H9 (cell line): ENCODE measurements around the gene MYCBP2. TPM values are rescaled to one million over a fixed set of nuclear protein-coding genes. Genes with fewer than 3 reads are reported as not detected.

Experiments used
- DNase-seq: peaks from one replicate; pipeline ENCODE4 v3.0.0-alpha.2; 2017
- H2AFZ ChIP-seq: one replicate; pipeline ENCODE4 v1.6.1; 2013; ENCODE audit warnings: mild to moderate bottlenecking, low read length, control low read depth, moderate library complexity
- H2AK5ac ChIP-seq: 2 replicates; pipeline ENCODE4 v1.6.1; 2013; ENCODE audit warnings: low read length, control low read depth, mixed read lengths; ENCODE audit not compliant: insufficient read length
- H2BK120ac ChIP-seq: one replicate; pipeline ENCODE4 v1.6.1; 2013; ENCODE audit warnings: low read depth, mild to moderate bottlenecking, low read length, control low read depth, inconsistent platforms; ENCODE audit not compliant: poor library complexity, severe bottlenecking
- H2BK12ac ChIP-seq: 2 replicates; pipeline ENCODE4 v1.6.1; 2013; ENCODE audit warnings: low read length, control low read depth, mixed read lengths, low read depth; ENCODE audit not compliant: insufficient read length
- H2BK15ac ChIP-seq: 2 replicates; pipeline ENCODE4 v1.6.1; 2013; ENCODE audit warnings: low read depth, low read length, control low read depth
- H2BK20ac ChIP-seq: one replicate; pipeline ENCODE4 v1.6.1; 2013; ENCODE audit warnings: low read depth, mild to moderate bottlenecking, low read length, control low read depth, inconsistent platforms; ENCODE audit not compliant: poor library complexity, severe bottlenecking
- H2BK5ac ChIP-seq: 2 replicates; pipeline ENCODE4 v1.6.1; 2013; ENCODE audit warnings: low read length, control low read depth, mixed read lengths; ENCODE audit not compliant: insufficient read length
- H3K14ac ChIP-seq: 2 replicates; pipeline ENCODE4 v1.6.1; 2013; ENCODE audit warnings: low read length, control low read depth; ENCODE audit not compliant: insufficient read depth
- H3K18ac ChIP-seq: 2 replicates; pipeline ENCODE4 v1.6.1; 2013; ENCODE audit warnings: low read depth, mild to moderate bottlenecking, mixed read lengths, low read length, control low read depth; ENCODE audit not compliant: insufficient read length
- H3K23ac ChIP-seq: 2 replicates; pipeline ENCODE4 v1.6.1; 2013; ENCODE audit warnings: low read length, control low read depth, mixed read lengths, low read depth; ENCODE audit not compliant: insufficient read length
- H3K23me2 ChIP-seq: 2 replicates; pipeline ENCODE4 v1.6.1; 2013; ENCODE audit warnings: low read depth, mild to moderate bottlenecking, mixed read lengths, low read length, control low read depth; ENCODE audit not compliant: insufficient read length, poor library complexity, severe bottlenecking
- H3K27ac ChIP-seq: 2 replicates; pipeline ENCODE4 v1.5.1; 2013; ENCODE audit warnings: low read length, control low read depth, mixed read lengths, low read depth; ENCODE audit not compliant: insufficient read length
- H3K27me3 ChIP-seq: 2 replicates; pipeline ENCODE4 v1.6.1; 2013; ENCODE audit warnings: low read length, control low read depth, inconsistent platforms; ENCODE audit not compliant: insufficient read depth
- H3K4ac ChIP-seq: 2 replicates; pipeline ENCODE4 v1.6.1; 2013; ENCODE audit warnings: low read depth, mild to moderate bottlenecking, control low read depth, inconsistent platforms, low read length, moderate library complexity
- H3K4me1 ChIP-seq: 2 replicates; pipeline ENCODE4 v1.6.1; 2013; ENCODE audit warnings: low read length, control low read depth, inconsistent platforms; ENCODE audit not compliant: insufficient read depth
- H3K4me2 ChIP-seq: 2 replicates; pipeline ENCODE4 v1.6.1; 2013; ENCODE audit warnings: low read length, control low read depth, mixed read lengths; ENCODE audit not compliant: insufficient read length, insufficient read depth
- H3K56ac ChIP-seq: 2 replicates; pipeline ENCODE4 v1.6.1; 2013; ENCODE audit warnings: low read depth, mild to moderate bottlenecking, mixed read lengths, low read length, control low read depth; ENCODE audit not compliant: insufficient read length
- H3K79me1 ChIP-seq: 2 replicates; pipeline ENCODE4 v1.6.1; 2013; ENCODE audit warnings: low read depth, mild to moderate bottlenecking, moderate library complexity, low read length, control low read depth, inconsistent platforms; ENCODE audit not compliant: insufficient read depth, poor library complexity, severe bottlenecking
- H3K79me2 ChIP-seq: 2 replicates; pipeline ENCODE4 v1.6.1; 2013; ENCODE audit warnings: low read length, control low read depth, inconsistent platforms; ENCODE audit not compliant: insufficient read depth
- H3K9ac ChIP-seq: 2 replicates; pipeline ENCODE4 v1.6.1; 2013; ENCODE audit warnings: low read length, control low read depth, mixed read lengths; ENCODE audit not compliant: insufficient read length; ENCODE audit errors: extremely low read depth
- H3K9me3 ChIP-seq: one replicate; pipeline ENCODE4 v1.6.1; 2013; ENCODE audit warnings: low read depth, low read length, inconsistent platforms; ENCODE audit not compliant: control insufficient read depth
- H3T11ph ChIP-seq: one replicate; pipeline ENCODE4 v1.6.1; 2013; ENCODE audit warnings: mild to moderate bottlenecking, low read length, control low read depth, inconsistent platforms
- H4K20me1 ChIP-seq: one replicate; pipeline ENCODE4 v1.6.1; 2013; ENCODE audit not compliant: control insufficient read depth, insufficient read length, insufficient read depth
- H4K5ac ChIP-seq: 2 replicates; pipeline ENCODE4 v1.6.1; 2013; ENCODE audit warnings: low read depth, mild to moderate bottlenecking, mixed read lengths, low read length, control low read depth; ENCODE audit not compliant: insufficient read length
- H4K8ac ChIP-seq: replicated peaks from 2 replicates; pipeline ENCODE4 v1.6.1; 2013; ENCODE audit warnings: low read length, control low read depth, mixed read lengths, low read depth; ENCODE audit not compliant: insufficient read length
- H4K91ac ChIP-seq: 2 replicates; pipeline ENCODE4 v1.6.1; 2013; ENCODE audit warnings: low read depth, mild to moderate bottlenecking, moderate library complexity, mixed read lengths, low read length, control low read depth; ENCODE audit not compliant: insufficient read length
- H3K27ac Mint-ChIP-seq, 3 experiments: 2 replicates in 2 of 3; 3 replicates in 1 of 3; pipeline ENCODE4 v1.8.0; 2020 to 2021; ENCODE audit warnings: mixed read lengths in 3 of 3, mild to moderate bottlenecking in 1 of 3, moderate library complexity in 1 of 3
- H3K27me3 Mint-ChIP-seq: 2 replicates; pipeline ENCODE4 v1.8.0; 2021; ENCODE audit warnings: low read depth, mild to moderate bottlenecking, moderate library complexity, mixed read lengths
- H3K36me3 Mint-ChIP-seq, 3 experiments: 2 replicates in 2 of 3; 3 replicates in 1 of 3; pipeline ENCODE4 v1.8.0; 2020 to 2021; ENCODE audit warnings: low read depth in 3 of 3, mixed read lengths in 3 of 3; ENCODE audit not compliant: insufficient read depth in 1 of 3
- H3K4me1 Mint-ChIP-seq, 2 experiments: 2 replicates each; pipeline ENCODE4 v1.8.0; 2020; ENCODE audit warnings: mixed read lengths in 2 of 2
- H3K4me3 Mint-ChIP-seq, 2 experiments: 2 replicates in 1 of 2; 3 replicates in 1 of 2; pipeline ENCODE4 v1.8.0; 2020 to 2021; ENCODE audit warnings: mild to moderate bottlenecking in 2 of 2, mixed read lengths in 2 of 2, moderate library complexity in 1 of 2
- H3K9me3 Mint-ChIP-seq, 2 experiments: 2 replicates in 1 of 2; 3 replicates in 1 of 2; pipeline ENCODE4 v1.8.0; 2020; ENCODE audit warnings: mild to moderate bottlenecking in 2 of 2, mixed read lengths in 2 of 2, moderate library complexity in 1 of 2
- WGBS: extraction: QIAGEN DNeasy Blood & Tissue Kit; methylation state at CpG from one replicate; pipeline ENCODE4 v1.1.7; 2013; ENCODE audit warnings: missing lambda C conversion rate, low lambda C conversion rate, mixed read lengths; ENCODE audit not compliant: insufficient read length; ENCODE audit errors: extremely low coverage; 5-methylcytosine and 5-hydroxymethylcytosine counted together
- total RNA-seq: library from RNA; stranded (reverse); gene quantifications from 2 replicates; pipeline ENCODE4 v1.2.1, GENCODE V29; 2021
- TF ChIP-seq, protein P1 (sequence below): fragments of 200-600 bp; sonication (generic); conservative IDR thresholded peaks from 3 replicates; pipeline ENCODE4 v1.8.0; 2021; ENCODE audit warnings: antibody characterized with exemption, mild to moderate bottlenecking

The MYCBP2 gene
- total RNA-seq, 1 experiment from 2014 or later = 32.0 TPM

DNA sequence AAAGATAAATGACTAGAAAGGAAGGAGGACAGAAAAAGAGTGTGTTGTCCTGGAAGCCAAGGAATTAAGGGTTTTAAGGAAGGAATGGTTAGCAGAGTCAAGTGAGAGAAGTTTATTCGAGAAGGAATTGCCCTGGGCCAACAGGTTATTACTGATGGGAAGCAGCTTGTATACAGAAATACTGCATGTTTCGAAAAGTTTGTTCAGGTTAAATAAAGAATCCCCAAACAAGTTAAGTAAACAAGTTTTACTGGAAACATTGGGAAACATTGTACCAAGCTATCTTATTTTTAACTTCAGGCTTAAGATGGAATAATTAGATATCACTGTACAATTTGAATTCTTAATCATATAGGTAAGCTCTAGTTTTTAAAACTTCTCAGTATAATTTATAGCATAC is 271.7 kb downstream of the MYCBP2 start:
- Histone ChIP-seq H3K18ac (no peak overlapping the region), H3K4me2 (no peak overlapping the region), H3T11ph (no peak overlapping the region), H3K56ac (no peak overlapping the region), H2BK15ac (no peak overlapping the region), H2BK120ac (no peak overlapping the region), H3K27me3 (no peaks in the 10 kb centered on the region), H3K79me2 (no peaks in the 10 kb centered on the region), H3K9me3 (no peaks in the 10 kb centered on the region), H3K79me1 (no peaks in the 10 kb centered on the region), H2AFZ (no peak overlapping the region), H3K23me2 (no peaks in the 10 kb centered on the region), H2AK5ac (no peak overlapping the region), H3K9ac (no peak overlapping the region), H3K27ac (no peak overlapping the region), H3K4me1 (no peaks in the 10 kb centered on the region), H3K23ac (no peak overlapping the region), H3K4ac (no peak overlapping the region), H2BK20ac (no peak overlapping the region), H4K5ac (no peak overlapping the region), H4K20me1 (no peaks in the 10 kb centered on the region), H3K14ac (no peak overlapping the region), H2BK5ac (no peak overlapping the region), H2BK12ac (no peak overlapping the region), H4K91ac (no peak overlapping the region), H4K8ac (no peak overlapping the region)
- TF ChIP-seq, protein P1, sequence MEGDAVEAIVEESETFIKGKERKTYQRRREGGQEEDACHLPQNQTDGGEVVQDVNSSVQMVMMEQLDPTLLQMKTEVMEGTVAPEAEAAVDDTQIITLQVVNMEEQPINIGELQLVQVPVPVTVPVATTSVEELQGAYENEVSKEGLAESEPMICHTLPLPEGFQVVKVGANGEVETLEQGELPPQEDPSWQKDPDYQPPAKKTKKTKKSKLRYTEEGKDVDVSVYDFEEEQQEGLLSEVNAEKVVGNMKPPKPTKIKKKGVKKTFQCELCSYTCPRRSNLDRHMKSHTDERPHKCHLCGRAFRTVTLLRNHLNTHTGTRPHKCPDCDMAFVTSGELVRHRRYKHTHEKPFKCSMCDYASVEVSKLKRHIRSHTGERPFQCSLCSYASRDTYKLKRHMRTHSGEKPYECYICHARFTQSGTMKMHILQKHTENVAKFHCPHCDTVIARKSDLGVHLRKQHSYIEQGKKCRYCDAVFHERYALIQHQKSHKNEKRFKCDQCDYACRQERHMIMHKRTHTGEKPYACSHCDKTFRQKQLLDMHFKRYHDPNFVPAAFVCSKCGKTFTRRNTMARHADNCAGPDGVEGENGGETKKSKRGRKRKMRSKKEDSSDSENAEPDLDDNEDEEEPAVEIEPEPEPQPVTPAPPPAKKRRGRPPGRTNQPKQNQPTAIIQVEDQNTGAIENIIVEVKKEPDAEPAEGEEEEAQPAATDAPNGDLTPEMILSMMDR = no peak
- H3K36me3 Mint-ChIP-seq = peaks cover 11 to 45% (median 33%) of the 10 kb centered on the region in 3 experiments; a peak in 6 of 7 replicates
- no peak overlapping the region; a peak in 1 of 7 replicates for H3K27ac Mint-ChIP-seq
- WGBS = no CpG with 5 or more reads among the region's 2 CpGs
- no peaks in the 10 kb centered on the region; a peak in 1 of 5 replicates for H3K9me3 Mint-ChIP-seq
- peaks cover 2 to 5% of the 10 kb centered on the region in 2 experiments; a peak in 1 of 4 replicates for H3K4me1 Mint-ChIP-seq
- no peak for DNase-seq
- no peak overlapping the region for H3K4me3 Mint-ChIP-seq
- H3K27me3 Mint-ChIP-seq = no peaks in the 10 kb centered on the region
